ENCODE results near the gene WDR48.

Gene WDR48

DNA sequence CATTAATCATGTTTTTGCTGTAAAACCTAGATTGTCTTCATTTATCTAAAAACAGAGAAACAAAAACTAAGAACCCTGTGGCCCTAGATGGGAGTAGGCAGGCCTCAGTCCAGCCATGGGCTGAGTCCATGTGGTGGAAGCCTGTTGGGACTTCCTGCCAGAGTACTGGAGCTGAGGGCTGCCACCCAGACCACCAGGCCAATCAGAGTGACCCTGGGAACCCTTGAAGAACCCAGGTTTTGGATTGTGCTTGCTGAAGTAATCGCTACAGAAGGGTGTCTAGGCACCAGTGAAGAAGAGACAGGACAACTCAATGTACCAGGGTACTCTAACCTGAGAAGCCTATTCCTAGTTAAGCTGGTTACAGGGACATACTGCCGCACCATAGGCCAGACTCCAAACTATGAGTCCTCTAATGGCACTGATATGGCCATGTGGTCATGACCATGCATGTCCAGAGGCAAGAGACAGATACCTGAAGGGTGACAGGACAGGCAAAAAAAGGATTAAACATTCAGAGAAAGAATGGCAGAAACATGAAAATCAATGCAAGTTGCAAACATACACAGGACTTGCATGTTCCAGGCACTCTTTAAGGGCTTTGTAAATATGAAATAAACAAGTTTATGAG is 88.6 kb downstream of the WDR48 start:
- DNase-seq, result no peak

DNA sequence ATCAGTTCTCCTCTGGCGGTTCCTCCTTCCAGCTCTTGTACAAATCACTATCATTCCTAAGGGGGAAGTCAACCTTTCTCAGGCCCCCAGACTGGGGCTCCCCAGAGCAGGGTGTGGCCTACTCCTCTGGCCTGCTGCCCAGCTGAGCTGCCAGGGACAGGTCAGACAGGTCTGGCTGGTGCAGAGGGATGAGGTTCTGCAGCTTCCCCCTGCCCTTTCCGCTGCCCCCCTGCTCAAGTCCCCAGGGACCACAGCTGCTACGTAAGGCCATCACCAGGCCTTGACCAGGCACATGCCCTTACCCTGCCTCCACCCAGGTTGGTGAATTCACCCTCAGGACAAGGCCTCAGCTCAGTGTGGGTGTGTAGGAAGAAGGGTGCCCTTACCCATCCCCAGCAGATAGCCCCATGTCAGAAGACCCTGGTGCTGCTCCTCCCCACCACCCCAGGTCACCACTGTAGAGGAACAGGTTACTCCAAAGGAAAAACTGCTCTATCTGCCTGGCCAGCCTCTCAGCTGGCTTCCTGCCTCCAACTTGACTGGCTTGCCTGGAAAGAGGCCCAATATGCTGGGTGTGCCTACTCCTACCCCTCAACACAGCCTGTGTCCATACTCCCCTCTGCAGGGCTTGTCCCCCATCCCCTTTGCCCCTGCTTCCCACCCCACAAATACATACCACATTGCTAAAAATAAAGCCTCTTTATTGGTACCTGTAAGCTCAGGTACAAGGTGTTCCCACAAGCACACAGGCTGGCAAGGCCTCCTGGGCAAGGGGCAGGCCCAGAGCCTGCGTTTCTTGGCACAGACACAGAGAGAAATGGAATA is 89.6 kb downstream of the WDR48 start:
- DNase-seq, result no peak

DNA sequence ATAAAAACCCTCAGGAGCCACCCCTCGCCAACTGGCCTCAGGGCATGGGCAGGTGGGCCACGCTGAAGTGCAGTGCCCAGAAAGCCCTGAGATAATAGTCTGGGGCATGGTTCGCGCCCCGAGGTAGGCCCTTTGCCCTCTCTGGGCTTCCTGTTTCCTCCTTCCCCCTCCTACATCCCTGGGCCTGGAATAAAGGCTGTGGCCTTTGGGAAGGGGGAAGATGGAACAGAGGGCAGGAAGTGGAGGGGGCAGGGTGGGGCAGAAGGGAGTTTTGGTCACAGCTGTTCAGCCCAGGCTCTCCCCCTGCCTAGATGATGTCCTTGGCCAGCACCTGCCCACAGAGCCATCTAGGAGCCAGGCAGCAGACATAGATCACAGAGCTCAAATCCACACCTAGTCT is 90.3 kb downstream of the WDR48 start:
- no peak for DNase-seq

DNA sequence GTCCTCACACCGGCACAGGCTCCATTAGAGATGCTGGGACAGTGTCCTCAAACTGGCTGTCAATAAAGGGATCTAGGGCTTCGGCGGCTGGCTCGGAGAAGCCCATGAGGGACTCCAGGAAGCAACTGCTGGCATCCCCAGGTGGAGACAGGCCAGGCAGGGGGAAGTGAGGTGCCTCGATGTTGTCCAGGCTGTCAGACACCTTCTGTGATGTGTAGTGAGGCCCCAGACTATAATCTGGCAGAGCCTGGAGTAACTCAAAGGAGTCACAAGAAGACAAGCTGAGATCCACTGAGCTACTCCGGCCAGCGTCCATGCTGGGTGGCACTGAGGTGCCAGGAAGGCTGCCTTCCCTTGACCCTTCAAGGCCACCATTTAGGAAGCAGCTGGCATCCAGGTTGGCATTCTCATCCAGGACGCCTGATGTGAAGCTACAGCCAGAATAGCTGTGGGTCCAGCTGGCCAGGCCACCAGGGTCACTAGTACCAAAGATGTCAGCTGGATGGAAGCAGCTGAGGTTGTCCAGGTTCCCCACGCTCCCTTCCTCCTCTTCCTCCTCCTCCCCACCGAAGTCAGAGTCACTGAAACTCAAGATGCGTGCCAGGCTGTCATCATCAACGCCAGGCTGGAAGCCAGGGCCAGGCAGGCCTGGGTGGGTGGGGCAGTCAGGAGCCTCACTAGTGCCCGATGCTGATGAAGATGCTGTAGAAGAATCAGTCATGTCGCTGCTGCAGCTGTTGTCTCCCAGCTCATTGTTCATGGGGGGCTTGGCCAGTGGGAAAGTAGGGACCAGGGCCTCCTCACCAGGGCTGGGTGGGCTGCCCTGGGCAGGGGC is 91.5 kb downstream of the WDR48 start:
- no peak for DNase-seq

DNA sequence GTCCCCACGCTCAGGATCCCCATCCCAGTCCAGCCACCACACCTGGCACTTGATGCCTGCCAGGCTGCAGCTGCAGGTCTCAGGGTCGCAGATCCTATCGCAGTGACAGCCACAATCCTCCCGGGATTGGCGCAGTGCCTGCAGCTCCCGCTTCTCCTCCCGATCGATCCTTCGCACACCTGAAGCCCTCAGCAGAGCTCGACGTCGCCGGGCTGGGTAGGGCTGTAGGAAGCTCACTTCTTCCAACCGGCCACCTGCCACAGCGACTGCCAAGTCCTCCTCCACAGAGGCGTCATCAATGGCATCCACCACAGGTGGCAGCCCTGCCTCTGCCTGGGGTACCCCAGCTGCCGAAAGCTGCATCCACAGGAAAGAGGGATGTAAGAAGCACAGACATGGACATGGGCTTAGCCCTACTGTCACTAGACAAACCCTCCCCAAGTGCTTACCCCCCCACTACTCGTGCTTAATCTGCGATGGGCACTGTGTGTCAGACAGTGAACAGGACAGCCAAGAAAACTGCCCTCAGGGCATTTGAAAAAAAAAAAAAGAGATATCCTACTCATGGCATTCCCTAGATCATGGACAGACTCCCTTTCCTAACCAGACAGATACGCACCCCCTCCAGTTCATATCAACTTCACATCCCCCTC is 92.4 kb downstream of the WDR48 start:
- DNase-seq, result no peak

DNA sequence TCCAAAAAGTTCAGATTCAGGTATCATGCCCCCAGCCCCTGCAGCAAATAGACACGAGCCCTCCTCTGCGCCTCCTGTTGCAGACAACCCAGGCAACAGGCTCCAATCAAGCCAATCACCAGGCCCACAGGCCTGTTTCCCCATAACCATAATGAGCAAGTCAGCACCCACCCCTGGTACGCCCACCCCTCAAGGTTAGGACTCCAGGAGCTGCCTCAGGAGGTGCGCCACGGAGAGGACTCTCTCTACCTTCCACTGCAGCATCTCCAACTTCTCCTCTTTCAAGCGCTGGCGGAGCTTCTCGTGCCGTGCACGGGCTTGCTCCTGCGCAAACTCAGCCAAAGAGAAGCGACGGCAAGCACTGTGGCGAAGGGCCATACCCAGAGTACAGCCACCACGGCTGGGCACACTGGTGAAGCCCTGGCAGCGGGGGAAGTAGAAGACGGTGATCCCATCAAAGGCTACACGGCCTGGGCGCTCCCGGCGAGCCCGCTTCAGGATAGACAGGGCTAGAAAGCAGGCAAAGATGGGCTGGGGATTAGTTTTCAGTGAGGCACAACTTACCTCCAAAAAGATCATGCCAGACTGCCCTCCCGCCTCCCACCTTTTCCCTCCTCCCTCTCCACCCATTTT is 93.0 kb downstream of the WDR48 start:
- DNase-seq, result no peak

DNA sequence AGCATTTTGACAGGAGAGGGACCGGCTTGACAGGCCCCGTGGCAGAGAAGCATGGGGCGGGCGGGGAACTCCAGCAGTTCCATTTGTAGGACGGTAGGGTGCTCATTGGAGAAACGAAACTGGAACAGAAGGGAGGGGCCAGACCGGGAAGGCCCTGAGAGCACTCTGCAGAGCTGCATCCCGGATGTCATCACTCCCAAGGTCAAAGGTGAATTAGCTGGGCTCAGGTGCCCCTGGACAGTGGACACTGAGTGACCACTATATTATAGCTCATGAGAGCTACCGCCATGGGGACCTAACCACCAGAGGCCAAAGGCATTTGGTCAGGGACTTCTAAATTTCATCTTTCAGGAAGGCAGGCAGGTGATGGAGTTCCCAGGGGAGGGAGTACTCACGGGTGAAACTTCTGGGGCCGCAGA is 94.3 kb downstream of the WDR48 start:
- DNase-seq, result no peak
